ENCODE measurements around the gene PPM1D. TPM values are rescaled to one million over a fixed set of nuclear protein-coding genes. Genes with fewer than 3 reads are reported as not detected.

PPM1D gene
- polyA plus RNA-seq, 1 of the 3 experiments (the other 2 are of a cell fraction): 8.8 TPM

DNA sequence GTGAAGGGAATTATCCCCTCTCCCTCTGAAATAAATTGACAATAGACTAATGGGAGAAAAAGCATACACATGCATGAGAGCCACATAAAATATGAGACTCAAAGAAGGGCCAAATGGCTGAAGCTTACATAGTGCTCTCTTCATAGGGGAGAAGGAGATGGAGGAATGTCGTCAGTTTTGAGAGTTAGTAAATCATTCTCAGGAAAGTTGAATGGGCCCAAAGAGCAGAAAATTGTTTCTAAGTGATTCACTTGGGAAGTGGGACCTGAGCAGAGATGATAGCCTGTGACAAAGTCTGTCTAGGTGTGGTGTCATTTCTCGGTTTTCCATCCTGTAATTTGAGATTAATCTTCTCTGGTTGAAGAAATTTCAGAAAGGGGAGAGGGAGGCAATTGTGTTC lies 112.7 kb downstream of the PPM1D start:
- Histone ChIP-seq H3K27me3 (ENCODE audit: insufficient read depth) (no peaks in the 10 kb centered on the region), H3K36me3 (replicated peaks in 1 of 2; ENCODE audit: control insufficient read depth in 1 of 2, insufficient read depth in 2 of 2, low read length in 1 of 2) (no peaks in the 10 kb centered on the region), H4K20me1 (ENCODE audit: insufficient read depth) (no peaks in the 10 kb centered on the region), H3K4me1 (ENCODE audit: control insufficient read depth in 1 of 2, insufficient read depth in 2 of 2, low read depth in 1 of 2, low read length in 1 of 2) (no peaks in the 10 kb centered on the region), H2AFZ (ENCODE audit: low read depth) (no peak overlapping the region), H3K4me2 (no peak overlapping the region), H3K9me3 (no peaks in the 10 kb centered on the region), H3K9me2 (no peaks in the 10 kb centered on the region), H3K27ac (ENCODE audit: low read depth in 2 of 2, low read length in 1 of 2) (no peak overlapping the region), H3K9ac (no peak overlapping the region), H3F3A (replicated peaks; ENCODE audit: insufficient read depth) (no peaks in the 10 kb centered on the region), H3K4me3 (ENCODE audit: low read depth in 2 of 2, low read length in 1 of 2) (no peak overlapping the region), H3K79me2 (ENCODE audit: insufficient read depth) (no peaks in the 10 kb centered on the region)
- CTCF ChIA-PET: interaction anchor here (0.9 to 1.5 kb wide), 3 partner anchors 8 to 23 kb away, joined by 3 to 5 read pairs (median 4); no protein-coding TSS in a partner anchor
- 67% methylated on average over 2 of the region's 2 CpGs for WGBS (ENCODE audit: low lambda C conversion rate)
- no peak for DNase-seq
- no peak for TF ChIP-seq ELF1 (IDR thresholded peaks at IDR 0.05)
- no peak for TF ChIP-seq FOSL2 (IDR thresholded peaks at IDR 0.05; ENCODE audit: borderline replicate concordance, low read depth)
- no peak for TF ChIP-seq RAD21 (IDR thresholded peaks at IDR 0.05; ENCODE audit: low read length)
- no peak for TF ChIP-seq TEAD4 (IDR thresholded peaks at IDR 0.05; ENCODE audit: borderline replicate concordance, insufficient read depth)
- TF ChIP-seq, protein P1, sequence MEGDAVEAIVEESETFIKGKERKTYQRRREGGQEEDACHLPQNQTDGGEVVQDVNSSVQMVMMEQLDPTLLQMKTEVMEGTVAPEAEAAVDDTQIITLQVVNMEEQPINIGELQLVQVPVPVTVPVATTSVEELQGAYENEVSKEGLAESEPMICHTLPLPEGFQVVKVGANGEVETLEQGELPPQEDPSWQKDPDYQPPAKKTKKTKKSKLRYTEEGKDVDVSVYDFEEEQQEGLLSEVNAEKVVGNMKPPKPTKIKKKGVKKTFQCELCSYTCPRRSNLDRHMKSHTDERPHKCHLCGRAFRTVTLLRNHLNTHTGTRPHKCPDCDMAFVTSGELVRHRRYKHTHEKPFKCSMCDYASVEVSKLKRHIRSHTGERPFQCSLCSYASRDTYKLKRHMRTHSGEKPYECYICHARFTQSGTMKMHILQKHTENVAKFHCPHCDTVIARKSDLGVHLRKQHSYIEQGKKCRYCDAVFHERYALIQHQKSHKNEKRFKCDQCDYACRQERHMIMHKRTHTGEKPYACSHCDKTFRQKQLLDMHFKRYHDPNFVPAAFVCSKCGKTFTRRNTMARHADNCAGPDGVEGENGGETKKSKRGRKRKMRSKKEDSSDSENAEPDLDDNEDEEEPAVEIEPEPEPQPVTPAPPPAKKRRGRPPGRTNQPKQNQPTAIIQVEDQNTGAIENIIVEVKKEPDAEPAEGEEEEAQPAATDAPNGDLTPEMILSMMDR (IDR thresholded peaks at IDR 0.05): no peak
- TF ChIP-seq, protein P2, sequence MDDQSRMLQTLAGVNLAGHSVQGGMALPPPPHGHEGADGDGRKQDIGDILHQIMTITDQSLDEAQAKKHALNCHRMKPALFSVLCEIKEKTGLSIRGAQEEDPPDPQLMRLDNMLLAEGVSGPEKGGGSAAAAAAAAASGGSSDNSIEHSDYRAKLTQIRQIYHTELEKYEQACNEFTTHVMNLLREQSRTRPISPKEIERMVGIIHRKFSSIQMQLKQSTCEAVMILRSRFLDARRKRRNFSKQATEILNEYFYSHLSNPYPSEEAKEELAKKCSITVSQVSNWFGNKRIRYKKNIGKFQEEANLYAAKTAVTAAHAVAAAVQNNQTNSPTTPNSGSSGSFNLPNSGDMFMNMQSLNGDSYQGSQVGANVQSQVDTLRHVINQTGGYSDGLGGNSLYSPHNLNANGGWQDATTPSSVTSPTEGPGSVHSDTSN (IDR thresholded peaks at IDR 0.05): no peak
- no peak for TF ChIP-seq TCF12 (IDR thresholded peaks at IDR 0.05)
- TF ChIP-seq, protein P3, sequence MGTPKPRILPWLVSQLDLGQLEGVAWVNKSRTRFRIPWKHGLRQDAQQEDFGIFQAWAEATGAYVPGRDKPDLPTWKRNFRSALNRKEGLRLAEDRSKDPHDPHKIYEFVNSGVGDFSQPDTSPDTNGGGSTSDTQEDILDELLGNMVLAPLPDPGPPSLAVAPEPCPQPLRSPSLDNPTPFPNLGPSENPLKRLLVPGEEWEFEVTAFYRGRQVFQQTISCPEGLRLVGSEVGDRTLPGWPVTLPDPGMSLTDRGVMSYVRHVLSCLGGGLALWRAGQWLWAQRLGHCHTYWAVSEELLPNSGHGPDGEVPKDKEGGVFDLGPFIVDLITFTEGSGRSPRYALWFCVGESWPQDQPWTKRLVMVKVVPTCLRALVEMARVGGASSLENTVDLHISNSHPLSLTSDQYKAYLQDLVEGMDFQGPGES (IDR thresholded peaks at IDR 0.05; ENCODE audit: low read depth, low read length): no peak
- no peak for TF ChIP-seq NRF1 (IDR thresholded peaks at IDR 0.05; ENCODE audit: low read depth, low read length)
- TF ChIP-seq EP300 (IDR thresholded peaks at IDR 0.05; ENCODE audit: borderline replicate concordance in 1 of 2, low read depth in 1 of 2, low read length in 1 of 2): no peak
- TF ChIP-seq, protein P4, sequence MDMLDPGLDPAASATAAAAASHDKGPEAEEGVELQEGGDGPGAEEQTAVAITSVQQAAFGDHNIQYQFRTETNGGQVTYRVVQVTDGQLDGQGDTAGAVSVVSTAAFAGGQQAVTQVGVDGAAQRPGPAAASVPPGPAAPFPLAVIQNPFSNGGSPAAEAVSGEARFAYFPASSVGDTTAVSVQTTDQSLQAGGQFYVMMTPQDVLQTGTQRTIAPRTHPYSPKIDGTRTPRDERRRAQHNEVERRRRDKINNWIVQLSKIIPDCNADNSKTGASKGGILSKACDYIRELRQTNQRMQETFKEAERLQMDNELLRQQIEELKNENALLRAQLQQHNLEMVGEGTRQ (IDR thresholded peaks at IDR 0.05; ENCODE audit: borderline replicate concordance, low read depth, low read length): no peak
- no peak for TF ChIP-seq RCOR1 (IDR thresholded peaks at IDR 0.05; ENCODE audit: low read length)
- no peak for TF ChIP-seq YY1 (IDR thresholded peaks at IDR 0.05; ENCODE audit: low read depth)
- no peak for TF ChIP-seq TAF1 (IDR thresholded peaks at IDR 0.05; ENCODE audit: borderline replicate concordance, low read depth, low read length)
- no peak for TF ChIP-seq FOXM1 (IDR thresholded peaks at IDR 0.05; ENCODE audit: low read depth)
- TF ChIP-seq SIN3A (IDR thresholded peaks at IDR 0.05; ENCODE audit: borderline replicate concordance, low read depth, low read length): no peak
- TF ChIP-seq, protein P5, sequence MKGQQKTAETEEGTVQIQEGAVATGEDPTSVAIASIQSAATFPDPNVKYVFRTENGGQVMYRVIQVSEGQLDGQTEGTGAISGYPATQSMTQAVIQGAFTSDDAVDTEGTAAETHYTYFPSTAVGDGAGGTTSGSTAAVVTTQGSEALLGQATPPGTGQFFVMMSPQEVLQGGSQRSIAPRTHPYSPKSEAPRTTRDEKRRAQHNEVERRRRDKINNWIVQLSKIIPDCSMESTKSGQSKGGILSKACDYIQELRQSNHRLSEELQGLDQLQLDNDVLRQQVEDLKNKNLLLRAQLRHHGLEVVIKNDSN (IDR thresholded peaks at IDR 0.05; ENCODE audit: borderline replicate concordance, low read depth): no peak
- TF ChIP-seq GATA2 (CRISPR knock-in tag; IDR thresholded peaks at IDR 0.05): no peak
- TF ChIP-seq RFX5 (IDR thresholded peaks at IDR 0.05; ENCODE audit: low read length): no peak
- POLR2A ChIA-PET: no interaction called here

Data from SK-N-SH (cell line).